GM12875 (cell line): ENCODE data around the gene ZNRF2.
"Not testable (repeated sequence)": the region's sequence is repeated elsewhere in the genome, so short reads cannot be mapped to it uniquely, and the experiment has no call there.

ENCODE experiments used
- H3K4me3 ChIP-seq: one replicate; pipeline ENCODE4 v1.5.1; 2011; ENCODE audit warnings: low read depth, low read length, control low read depth
- CTCF ChIP-seq: IDR thresholded peaks from 2 replicates; pipeline ENCODE4 v1.5.1; 2011; ENCODE audit warnings: low read depth, mild to moderate bottlenecking, control low read depth, inconsistent platforms, low read length, moderate library complexity, borderline replicate concordance; ENCODE audit not compliant: insufficient read depth

The ZNRF2 gene

GRCh38 chr7:30298409-30298808 is 14.0 kb downstream of the ZNRF2 start:
- H3K4me3 ChIP-seq: not testable (repeated sequence)

DNA sequence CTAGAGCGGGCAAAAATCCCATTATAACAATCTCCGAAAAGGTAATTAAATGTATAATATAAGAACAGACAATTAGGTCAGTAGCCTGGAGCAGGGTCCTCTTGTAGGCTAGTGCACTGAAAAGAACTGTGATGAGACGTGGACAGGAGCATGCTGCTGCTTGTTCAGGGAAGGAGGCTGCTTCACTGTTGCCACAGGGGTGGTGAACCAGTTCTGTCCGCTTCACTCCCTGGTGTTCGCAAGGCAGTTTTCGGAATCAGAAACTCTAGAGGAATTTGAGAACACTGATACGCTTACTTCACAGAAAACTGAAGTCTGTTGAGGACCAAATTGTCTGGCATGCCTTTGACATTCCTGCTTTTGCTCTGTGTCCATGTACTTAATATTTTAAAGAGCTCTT is 17.4 kb downstream of the ZNRF2 start:
- H3K4me3 ChIP-seq: no peak overlapping the region
- TF ChIP-seq CTCF: no peak

DNA sequence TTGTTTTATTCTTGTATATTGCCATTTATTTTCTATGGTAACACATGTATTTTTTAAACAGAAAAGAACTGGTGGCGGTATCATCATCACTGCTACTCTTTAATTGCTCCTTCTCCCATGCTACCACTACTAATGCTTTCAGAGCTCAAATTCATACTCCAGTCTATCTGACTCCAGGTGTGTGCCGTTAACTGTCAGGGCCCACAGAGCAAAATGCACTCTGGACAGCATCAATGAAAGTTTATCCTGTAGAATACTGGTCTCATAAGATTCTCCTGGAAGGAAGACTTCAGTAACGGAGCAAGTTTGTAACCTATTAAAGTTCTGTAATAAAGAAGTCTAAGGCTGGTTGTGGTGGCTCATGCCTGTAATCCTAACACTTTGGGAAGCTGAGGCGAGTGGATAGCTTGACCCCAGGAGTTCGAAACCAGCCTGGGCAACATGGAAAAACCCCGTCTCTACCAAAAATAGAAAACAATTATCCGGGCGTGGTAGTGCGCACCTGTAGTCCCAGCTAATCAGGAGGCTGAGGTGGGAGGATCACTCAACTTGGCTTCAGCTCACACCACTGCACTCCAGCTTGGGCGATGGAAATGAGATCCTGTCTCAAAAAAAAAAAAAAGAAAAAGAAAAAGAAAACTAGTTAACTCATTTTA is 18.4 kb downstream of the ZNRF2 start:
- no peak for TF ChIP-seq CTCF
- H3K4me3 ChIP-seq: no peak overlapping the region

DNA sequence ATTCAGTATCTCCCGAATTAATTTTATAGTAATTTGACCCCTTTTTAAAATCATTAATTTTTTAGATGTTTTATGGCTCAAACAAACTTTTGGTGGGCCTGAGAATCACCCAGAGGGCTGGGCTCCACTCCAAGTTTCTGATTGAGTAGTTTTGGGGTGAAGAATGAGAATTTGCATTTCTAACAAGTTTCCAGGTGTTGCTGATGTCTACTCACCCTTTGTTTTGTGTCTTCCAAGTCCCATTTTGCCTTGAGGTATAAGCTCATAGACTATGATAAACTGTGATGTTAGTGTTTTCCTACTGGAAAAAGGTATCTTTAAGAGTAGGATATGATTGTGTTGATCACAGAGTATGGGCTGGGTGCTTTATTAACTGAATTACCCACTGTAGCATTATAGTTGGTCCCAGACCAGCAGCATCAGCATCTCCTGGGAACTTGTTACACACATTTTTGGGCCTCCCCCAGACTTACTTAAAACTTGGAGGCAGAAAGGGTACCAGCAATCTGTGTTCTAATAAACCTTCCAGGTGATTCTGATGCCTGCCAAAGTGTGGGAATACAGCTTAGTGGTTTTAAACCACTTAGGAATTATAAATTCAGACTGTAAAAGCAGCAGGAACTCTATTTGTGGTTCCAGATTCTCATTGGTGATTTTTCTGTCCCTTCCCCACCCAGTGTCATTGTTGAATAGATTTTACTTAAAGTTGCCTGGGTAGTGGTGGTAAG is 19.1 kb downstream of the ZNRF2 start:
- H3K4me3 ChIP-seq: no peak overlapping the region
- no peak for TF ChIP-seq CTCF

- no peak overlapping the region for H3K4me3 ChIP-seq
- TF ChIP-seq CTCF: no peak
Measured at GRCh38 chr7:30304177-30304884, 19.9 kb downstream of the ZNRF2 start.

- no peak overlapping the region for H3K4me3 ChIP-seq
- no peak for TF ChIP-seq CTCF
Measured at GRCh38 chr7:30306976-30307375, 22.6 kb downstream of the ZNRF2 start.

DNA sequence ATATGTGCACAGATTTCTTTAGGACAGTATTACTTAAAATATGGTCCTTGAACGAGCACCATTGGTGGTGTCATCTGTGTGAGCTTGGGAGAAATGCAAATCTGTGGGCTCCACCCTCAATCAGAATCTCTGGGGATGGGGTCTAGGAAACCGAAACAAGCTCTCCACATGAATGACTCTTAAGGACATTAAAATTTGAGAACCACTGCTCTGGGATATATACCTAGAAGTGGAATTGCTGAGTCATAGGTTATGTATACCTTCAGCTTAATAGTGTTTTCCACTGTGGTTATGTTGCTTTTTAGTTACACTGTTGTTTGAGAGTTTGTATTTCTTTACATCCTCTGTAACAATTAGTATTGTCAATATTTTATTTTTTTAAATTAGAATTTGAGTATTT is 24.0 kb downstream of the ZNRF2 start:
- no peak for TF ChIP-seq CTCF
- H3K4me3 ChIP-seq: no peak overlapping the region
